Measurements from ENCODE around the gene ITPK1.

The ITPK1 gene

GRCh38 chr14:93040443-93040842 lies 75.3 kb downstream of the ITPK1 start:
- H3K4me3 ChIP-seq (replicated peaks in 1 of 2; ENCODE audit: low read depth in 2 of 2, low read length in 2 of 2): no peak overlapping the region
- TF ChIP-seq CTCF (IDR thresholded peaks at IDR 0.05; ENCODE audit: low read depth, low read length): no peak
- DNase-seq (ENCODE audit: low read depth in 2 of 2): no peak

GRCh38 chr14:93039649-93040315 lies 75.9 kb downstream of the ITPK1 start:
- H3K4me3 ChIP-seq (replicated peaks in 1 of 2; ENCODE audit: low read depth in 2 of 2, low read length in 2 of 2): no peak overlapping the region
- TF ChIP-seq CTCF (IDR thresholded peaks at IDR 0.05; ENCODE audit: low read depth, low read length): no peak
- peak in 1 of 2 donors; percentile 53 for DNase-seq (ENCODE audit: low read depth in 2 of 2)

GRCh38 chr14:93037351-93037750 lies 78.4 kb downstream of the ITPK1 start:
- no peak overlapping the region for H3K4me3 ChIP-seq (replicated peaks in 1 of 2; ENCODE audit: low read depth in 2 of 2, low read length in 2 of 2)
- no peak for DNase-seq (ENCODE audit: low read depth in 2 of 2)
- TF ChIP-seq CTCF (IDR thresholded peaks at IDR 0.05; ENCODE audit: low read depth, low read length): no peak

GRCh38 chr14:93036652-93037345 lies 78.9 kb downstream of the ITPK1 start:
- DNase-seq (ENCODE audit: low read depth in 2 of 2): peak; percentile 49 to 83
- TF ChIP-seq CTCF (IDR thresholded peaks at IDR 0.05; ENCODE audit: low read depth, low read length): no peak
- no peak overlapping the region for H3K4me3 ChIP-seq (replicated peaks in 1 of 2; ENCODE audit: low read depth in 2 of 2, low read length in 2 of 2)

GRCh38 chr14:93035917-93036651 lies 79.6 kb downstream of the ITPK1 start:
- no peak for TF ChIP-seq CTCF (IDR thresholded peaks at IDR 0.05; ENCODE audit: low read depth, low read length)
- DNase-seq (ENCODE audit: low read depth in 2 of 2): peak; percentile 43 to 82
- no peak overlapping the region for H3K4me3 ChIP-seq (replicated peaks in 1 of 2; ENCODE audit: low read depth in 2 of 2, low read length in 2 of 2)

- no peak for TF ChIP-seq CTCF (IDR thresholded peaks at IDR 0.05; ENCODE audit: low read depth, low read length)
- DNase-seq (ENCODE audit: low read depth in 2 of 2): no peak
Observed at GRCh38 chr14:93035585-93035916, 80.2 kb downstream of the ITPK1 start.

More at GRCh38 chr14:93035585-93035916, 80.2 kb downstream of the ITPK1 start:
- H3K4me3 ChIP-seq (replicated peaks in 1 of 2; ENCODE audit: low read depth in 2 of 2, low read length in 2 of 2): no peak overlapping the region

All from cardiac fibroblast (primary cell).